ENCODE measurements around the gene CCND3. TPM values are rescaled to one million over a fixed set of nuclear protein-coding genes. Genes with fewer than 3 reads are reported as not detected.
"Not testable (repeated sequence)": the region's sequence is repeated elsewhere in the genome, so short reads cannot be mapped to it uniquely, and the experiment has no call there.

CCND3 gene
- total and polyA plus RNA-seq, 2 experiments from 2014 or later, result 79.3 to 134 TPM

DNA sequence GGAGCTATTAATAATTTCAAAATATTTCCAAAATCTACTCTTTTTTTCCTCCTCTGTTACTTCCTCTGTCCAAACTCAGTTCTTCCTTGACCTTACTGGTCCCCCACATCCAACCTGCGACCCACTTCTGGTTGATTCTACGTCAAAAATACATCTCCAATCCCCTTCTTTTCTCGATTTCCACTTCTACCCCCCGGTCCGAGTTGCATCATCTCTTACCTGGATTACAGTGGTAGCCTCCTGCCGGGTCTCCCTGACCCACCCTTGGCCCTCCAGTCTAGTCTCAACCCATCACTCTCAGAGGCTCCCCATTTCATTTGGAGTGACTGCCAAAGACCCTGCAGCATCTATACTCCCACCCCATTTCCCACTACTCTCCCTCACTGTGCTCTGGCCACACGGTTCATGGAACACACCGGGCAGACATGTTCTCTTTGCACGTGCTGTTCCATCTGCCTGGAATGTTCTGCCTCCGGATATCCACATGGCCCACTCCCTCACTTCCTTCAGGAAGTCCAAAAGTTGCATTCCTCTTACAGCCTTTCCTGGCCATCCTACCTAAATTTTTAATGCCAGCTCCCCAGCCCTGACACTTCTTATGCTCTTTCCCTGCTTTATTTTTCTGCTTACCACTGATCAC is 6.1 kb upstream of the CCND3 start:
- H3K79me2 ChIP-seq, result no peaks in the 10 kb centered on the region
- H3K36me3 ChIP-seq (replicated peaks; ENCODE audit: insufficient read depth, low read depth), result no peaks in the 10 kb centered on the region
- TF ChIP-seq, protein P1, sequence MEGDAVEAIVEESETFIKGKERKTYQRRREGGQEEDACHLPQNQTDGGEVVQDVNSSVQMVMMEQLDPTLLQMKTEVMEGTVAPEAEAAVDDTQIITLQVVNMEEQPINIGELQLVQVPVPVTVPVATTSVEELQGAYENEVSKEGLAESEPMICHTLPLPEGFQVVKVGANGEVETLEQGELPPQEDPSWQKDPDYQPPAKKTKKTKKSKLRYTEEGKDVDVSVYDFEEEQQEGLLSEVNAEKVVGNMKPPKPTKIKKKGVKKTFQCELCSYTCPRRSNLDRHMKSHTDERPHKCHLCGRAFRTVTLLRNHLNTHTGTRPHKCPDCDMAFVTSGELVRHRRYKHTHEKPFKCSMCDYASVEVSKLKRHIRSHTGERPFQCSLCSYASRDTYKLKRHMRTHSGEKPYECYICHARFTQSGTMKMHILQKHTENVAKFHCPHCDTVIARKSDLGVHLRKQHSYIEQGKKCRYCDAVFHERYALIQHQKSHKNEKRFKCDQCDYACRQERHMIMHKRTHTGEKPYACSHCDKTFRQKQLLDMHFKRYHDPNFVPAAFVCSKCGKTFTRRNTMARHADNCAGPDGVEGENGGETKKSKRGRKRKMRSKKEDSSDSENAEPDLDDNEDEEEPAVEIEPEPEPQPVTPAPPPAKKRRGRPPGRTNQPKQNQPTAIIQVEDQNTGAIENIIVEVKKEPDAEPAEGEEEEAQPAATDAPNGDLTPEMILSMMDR (IDR thresholded peaks at IDR 0.05; ENCODE audit: poor library complexity), result no peak
- TF ChIP-seq EZH2phosphoT487 (IDR thresholded peaks at IDR 0.05; ENCODE audit: low read depth, severe bottlenecking, unreplicated experiment) (no peak), EZH2 (IDR thresholded peaks at IDR 0.05; ENCODE audit: borderline replicate concordance) (no peak)
- no peaks in the 10 kb centered on the region for H4K20me1 ChIP-seq (ENCODE audit: insufficient read depth, poor library complexity, severe bottlenecking)
- H3K9me3 ChIP-seq (ENCODE audit: low read depth), result no peaks in the 10 kb centered on the region
- H3K27ac ChIP-seq, result no peak overlapping the region
- H3K9me2 ChIP-seq (replicated peaks; ENCODE audit: insufficient read depth), result no peaks in the 10 kb centered on the region
- no peaks in the 10 kb centered on the region for H3K27me3 ChIP-seq
- no peak overlapping the region for H3K4me2 ChIP-seq
- H3K4me1 ChIP-seq (ENCODE audit: insufficient read depth), result no peaks in the 10 kb centered on the region
- no peak for DNase-seq (ENCODE audit: low spot score)
- WGBS (ENCODE audit: low lambda C conversion rate, missing lambda C conversion rate), result 91% methylated on average over 10 of the region's 10 CpGs
- H2AFZ ChIP-seq, result no peak overlapping the region
- no peak overlapping the region for H3K4me3 ChIP-seq

- H3K9me3 ChIP-seq (ENCODE audit: low read depth), result no peaks in the 10 kb centered on the region
- TF ChIP-seq, protein P1 (IDR thresholded peaks at IDR 0.05; ENCODE audit: poor library complexity), result no peak
- no peak for TF ChIP-seq EZH2phosphoT487 (IDR thresholded peaks at IDR 0.05; ENCODE audit: low read depth, severe bottlenecking, unreplicated experiment)
- TF ChIP-seq EZH2 (IDR thresholded peaks at IDR 0.05; ENCODE audit: borderline replicate concordance), result no peak
- H2AFZ ChIP-seq, result no peak overlapping the region
- H3K9me2 ChIP-seq (replicated peaks; ENCODE audit: insufficient read depth), result no peaks in the 10 kb centered on the region
- H4K20me1 ChIP-seq (ENCODE audit: insufficient read depth, poor library complexity, severe bottlenecking), result no peaks in the 10 kb centered on the region
- H3K27me3 ChIP-seq, result no peaks in the 10 kb centered on the region
- no peak overlapping the region for H3K4me3 ChIP-seq
- no peak overlapping the region for H3K4me2 ChIP-seq
- H3K27ac ChIP-seq, result no peak overlapping the region
- no peaks in the 10 kb centered on the region for H3K36me3 ChIP-seq (replicated peaks; ENCODE audit: insufficient read depth, low read depth)
- no peak for DNase-seq (ENCODE audit: low spot score)
- peaks cover 17% of the 10 kb centered on the region for H3K79me2 ChIP-seq
- peaks cover 18% of the 10 kb centered on the region for H3K4me1 ChIP-seq (ENCODE audit: insufficient read depth)
Observed at GRCh38 chr6:41943456-41943855, 1.8 kb upstream of the CCND3 start.

GRCh38 chr6:41942882-41943281 is 1.3 kb upstream of the CCND3 start:
- Histone ChIP-seq H3K79me2 (peaks cover 23% of the 10 kb centered on the region), H3K4me1 (ENCODE audit: insufficient read depth) (peaks cover 24% of the 10 kb centered on the region)
- H3K9me3 ChIP-seq (ENCODE audit: low read depth); H3K4me3 ChIP-seq; DNase-seq (ENCODE audit: low spot score); H3K27me3 ChIP-seq; H4K20me1 ChIP-seq (ENCODE audit: insufficient read depth, poor library complexity, severe bottlenecking); H3K36me3 ChIP-seq (replicated peaks; ENCODE audit: insufficient read depth, low read depth); H2AFZ ChIP-seq; H3K27ac ChIP-seq; H3K4me2 ChIP-seq; H3K9me2 ChIP-seq (replicated peaks; ENCODE audit: insufficient read depth): not testable (repeated sequence)
- 96% methylated on average over 14 of the region's 14 CpGs for WGBS (ENCODE audit: low lambda C conversion rate, missing lambda C conversion rate)

DNA sequence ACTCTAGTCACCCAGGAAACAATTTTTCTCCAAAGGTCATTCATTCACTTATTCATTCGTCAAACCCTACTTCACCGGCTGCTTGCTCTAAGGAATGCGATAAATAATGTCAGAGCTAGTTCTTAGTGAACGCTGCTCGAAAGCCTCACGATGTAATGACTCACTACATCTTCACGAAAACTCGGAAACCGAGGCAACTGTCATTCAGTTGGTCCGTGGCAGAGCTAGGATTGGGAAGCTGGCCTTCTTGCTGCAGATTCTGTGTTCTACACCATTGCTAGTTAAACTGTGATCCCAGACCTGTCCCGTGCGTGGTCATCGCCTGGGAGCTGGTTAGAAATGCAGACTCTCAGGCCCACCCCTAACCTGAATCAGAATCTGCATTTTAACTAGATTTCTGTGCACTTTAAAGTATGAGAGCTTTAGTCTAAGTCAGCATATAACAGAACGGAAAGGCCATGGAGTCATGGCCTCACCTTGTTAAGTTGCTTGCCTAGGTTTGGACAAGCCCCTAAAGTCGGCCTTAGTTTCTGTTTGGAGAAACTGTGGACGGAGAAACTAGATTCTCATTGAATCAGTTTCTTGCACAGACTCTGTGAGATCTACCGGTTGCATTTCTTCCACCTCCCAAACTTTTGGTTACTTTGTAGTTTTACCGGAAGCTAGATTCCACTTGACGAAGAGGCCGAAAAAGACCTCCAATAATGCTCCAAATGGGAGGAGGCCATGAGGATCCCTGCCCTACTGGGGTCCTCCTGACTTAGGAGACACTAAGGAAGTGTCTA is 651 bp upstream of the CCND3 start:
- no peak for TF ChIP-seq EZH2 (IDR thresholded peaks at IDR 0.05; ENCODE audit: borderline replicate concordance)
- TF ChIP-seq, protein P1 (IDR thresholded peaks at IDR 0.05; ENCODE audit: poor library complexity), result no peak
- no peak for TF ChIP-seq EZH2phosphoT487 (IDR thresholded peaks at IDR 0.05; ENCODE audit: low read depth, severe bottlenecking, unreplicated experiment)
- peaks cover 28% of the 10 kb centered on the region for H3K79me2 ChIP-seq

More for the DNA sequence above, 651 bp upstream of the CCND3 start:
- peak overlapping the region; percentile 97 for H3K4me2 ChIP-seq
- no peaks in the 10 kb centered on the region for H3K9me2 ChIP-seq (replicated peaks; ENCODE audit: insufficient read depth)
- no peaks in the 10 kb centered on the region for H3K9me3 ChIP-seq (ENCODE audit: low read depth)
- H3K27ac ChIP-seq, result peak overlapping the region; percentile 66
- H3K27me3 ChIP-seq, result no peaks in the 10 kb centered on the region
- H3K4me1 ChIP-seq (ENCODE audit: insufficient read depth), result peaks cover 24% of the 10 kb centered on the region
- H2AFZ ChIP-seq, result peak overlapping the region; percentile 34
- H4K20me1 ChIP-seq (ENCODE audit: insufficient read depth, poor library complexity, severe bottlenecking), result no peaks in the 10 kb centered on the region
- H3K36me3 ChIP-seq (replicated peaks; ENCODE audit: insufficient read depth, low read depth), result no peaks in the 10 kb centered on the region
- DNase-seq (ENCODE audit: low spot score), result no peak
- 49% methylated on average over 20 of the region's 20 CpGs for WGBS (ENCODE audit: low lambda C conversion rate, missing lambda C conversion rate)
- H3K4me3 ChIP-seq, result peak overlapping the region; percentile 34

All from hepatocyte (in vitro differentiated cells).